Amniotic stem cell (primary cell): ENCODE results near the gene PLPP6.
A peak's percentile ranks its signal among the peaks of the same experiment; 100 is the strongest.

Experiments
- DNase-seq: peaks from one replicate; lab custom pipeline; 2025; lab: John Stamatoyannopoulos, UW

PLPP6 gene

DNA sequence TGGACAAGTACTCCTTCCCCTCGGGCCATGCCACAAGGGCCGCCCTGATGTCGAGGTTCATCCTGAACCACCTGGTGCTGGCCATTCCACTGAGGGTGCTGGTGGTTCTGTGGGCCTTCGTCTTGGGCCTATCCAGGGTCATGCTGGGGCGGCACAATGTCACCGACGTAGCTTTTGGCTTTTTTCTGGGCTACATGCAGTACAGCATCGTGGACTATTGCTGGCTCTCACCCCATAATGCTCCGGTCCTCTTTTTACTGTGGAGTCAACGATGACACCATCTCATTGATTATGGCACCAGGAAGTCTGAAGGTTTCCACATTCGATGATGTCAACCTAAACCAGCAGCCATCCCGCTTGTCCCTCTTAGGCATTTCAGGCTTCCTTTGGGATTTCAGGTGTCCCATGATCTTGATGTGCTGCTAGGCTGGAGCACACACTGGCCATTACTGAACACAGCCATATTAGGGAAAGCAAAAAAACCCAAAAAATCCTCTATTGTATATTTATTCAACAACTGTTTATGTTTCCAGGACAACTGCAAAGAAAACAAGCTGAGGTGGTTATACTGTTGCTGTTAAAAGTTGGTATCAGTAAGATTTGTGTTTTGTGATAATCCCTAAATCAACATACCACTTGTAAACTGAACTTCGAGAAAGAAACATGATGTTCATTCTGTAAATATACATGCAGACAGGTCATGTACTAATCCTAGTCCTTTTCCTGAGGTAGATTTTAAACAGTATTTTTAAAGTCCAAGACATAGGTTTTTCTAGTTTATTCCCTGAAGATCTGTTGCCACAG, 1.1 kb downstream of the PLPP6 start:
- no peak for DNase-seq

DNA sequence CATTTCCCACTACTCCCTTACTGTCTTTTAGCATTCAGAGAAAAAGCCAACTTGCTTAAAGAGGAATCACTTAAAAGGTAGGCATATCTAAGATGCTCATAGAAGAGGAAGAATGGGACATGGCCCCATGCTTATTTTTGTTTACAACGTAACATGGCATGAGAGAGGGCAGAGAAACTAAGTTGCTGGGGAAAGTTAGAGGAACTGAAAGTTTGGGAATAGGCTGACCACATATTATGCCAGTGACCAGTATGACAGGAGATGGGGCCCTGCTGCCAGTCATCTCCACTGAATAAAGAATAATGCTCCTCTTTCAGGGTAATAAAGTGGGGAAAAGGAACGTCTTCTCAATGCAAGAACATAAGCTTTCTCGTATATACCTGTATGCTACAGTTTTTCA, 1.9 kb downstream of the PLPP6 start:
- no peak for DNase-seq

DNA sequence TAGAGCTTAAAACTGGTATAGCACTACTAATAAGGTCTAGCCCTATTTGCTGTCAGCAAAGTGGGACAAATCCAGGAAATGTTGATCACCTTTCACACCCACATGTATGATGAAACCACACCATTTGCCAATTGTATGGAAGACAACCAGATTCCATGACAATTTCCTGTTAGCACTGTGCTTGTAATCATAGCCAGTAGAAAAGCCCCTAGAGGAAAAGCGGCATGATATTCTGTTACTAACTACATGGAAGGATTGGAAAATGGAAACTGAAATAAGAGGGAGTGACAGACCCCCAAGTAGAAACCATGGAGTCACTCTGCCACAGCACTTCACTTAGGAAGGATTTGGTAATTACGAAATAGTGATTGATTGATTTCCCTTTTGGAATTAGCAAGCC, 3.3 kb downstream of the PLPP6 start:
- DNase-seq, result no peak

DNA sequence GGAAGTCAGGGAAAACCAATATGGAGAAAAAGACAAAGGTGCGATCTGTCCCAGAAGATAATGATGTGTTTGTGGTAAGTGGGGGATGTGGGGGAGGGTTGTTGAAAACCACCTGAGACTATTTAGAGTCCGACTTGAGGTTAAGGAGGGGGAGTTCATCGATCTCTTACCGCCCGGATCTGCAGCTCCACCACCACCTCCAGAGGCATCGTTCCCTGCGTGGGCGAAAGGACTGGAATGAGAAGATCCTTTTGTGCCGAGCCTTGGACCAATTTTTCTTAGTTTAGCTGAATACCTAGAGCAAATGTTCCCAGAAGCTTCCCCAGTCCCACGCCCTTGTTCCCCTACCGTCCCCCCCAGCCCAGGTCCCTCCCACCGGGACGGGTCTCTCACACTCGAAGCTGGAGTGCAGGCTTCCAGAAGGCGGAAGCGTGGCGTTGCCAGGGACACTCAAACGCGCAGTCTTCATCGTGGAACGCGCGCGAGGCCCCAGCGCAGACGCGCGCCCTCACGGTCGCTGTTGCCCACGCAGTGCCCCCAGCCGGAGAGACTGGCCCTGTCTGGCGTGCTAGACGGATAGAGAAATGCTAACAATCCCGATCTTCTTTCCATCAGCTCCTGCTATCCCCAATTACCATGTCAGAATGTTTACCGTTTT, 4.1 kb downstream of the PLPP6 start, which contains the start of gene SPATA6L:
Gene SPATA6L (minus strand): TSS at position 439 of the 658 bp plus-strand sequence. CDS start 230 bp downstream, at position 209.
- no peak for DNase-seq

DNA sequence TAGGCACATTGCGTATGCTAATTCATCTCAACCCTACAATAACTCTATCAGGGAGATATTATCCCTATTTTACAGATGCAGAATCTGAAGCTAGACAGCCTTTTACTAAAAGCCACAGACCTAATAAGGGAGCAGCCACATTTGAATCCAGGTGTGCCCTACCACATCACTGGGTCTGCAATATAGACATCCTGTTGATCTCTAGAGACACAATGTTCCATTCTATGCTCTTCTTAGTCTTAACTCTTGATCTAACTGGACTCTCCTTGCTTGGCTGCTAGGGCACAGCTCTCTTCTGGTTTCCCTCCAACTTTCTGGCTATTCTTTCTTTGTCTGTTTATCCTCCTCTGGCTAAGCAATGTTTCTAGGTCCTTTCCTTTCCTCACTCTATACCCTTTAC, 5.6 kb downstream of the PLPP6 start:
- DNase-seq, result no peak

DNA sequence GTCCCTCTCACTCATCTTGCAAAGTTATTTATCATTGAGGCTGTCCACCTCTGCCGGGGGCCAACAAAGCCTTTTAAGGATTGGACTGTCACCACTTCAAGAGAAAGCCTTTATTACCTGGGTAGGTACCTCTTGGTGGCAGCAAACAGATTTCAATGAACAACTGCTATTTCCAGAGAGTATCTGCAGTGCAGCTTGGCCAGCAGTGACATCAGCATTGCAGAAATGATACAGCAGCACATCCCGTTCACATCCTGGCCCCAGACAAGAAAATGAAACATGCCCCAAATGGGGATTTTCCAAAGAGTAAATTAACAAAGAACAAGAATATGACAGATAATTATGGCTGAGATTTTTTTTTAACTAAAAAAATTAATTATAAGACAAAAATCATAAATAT, 6.5 kb downstream of the PLPP6 start:
- no peak for DNase-seq

DNA sequence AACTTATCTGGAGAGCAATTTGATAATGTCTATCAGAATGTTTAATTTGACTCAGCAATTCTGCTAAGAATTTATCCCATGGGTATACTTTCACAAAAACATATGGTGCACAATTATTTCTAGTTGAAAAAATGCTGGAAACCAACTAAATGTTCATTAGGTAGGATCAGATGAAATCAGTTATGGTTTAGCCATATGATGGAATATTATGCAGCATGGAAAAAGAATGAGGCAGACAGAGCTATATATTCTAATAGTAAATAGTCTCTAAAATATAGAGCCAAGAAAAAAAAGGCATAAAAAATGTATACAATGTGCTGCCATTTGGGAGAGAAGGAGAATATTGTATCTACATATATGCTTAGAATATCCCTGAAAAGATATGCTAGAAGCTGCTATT, 7.8 kb downstream of the PLPP6 start:
- DNase-seq, result no peak

DNA sequence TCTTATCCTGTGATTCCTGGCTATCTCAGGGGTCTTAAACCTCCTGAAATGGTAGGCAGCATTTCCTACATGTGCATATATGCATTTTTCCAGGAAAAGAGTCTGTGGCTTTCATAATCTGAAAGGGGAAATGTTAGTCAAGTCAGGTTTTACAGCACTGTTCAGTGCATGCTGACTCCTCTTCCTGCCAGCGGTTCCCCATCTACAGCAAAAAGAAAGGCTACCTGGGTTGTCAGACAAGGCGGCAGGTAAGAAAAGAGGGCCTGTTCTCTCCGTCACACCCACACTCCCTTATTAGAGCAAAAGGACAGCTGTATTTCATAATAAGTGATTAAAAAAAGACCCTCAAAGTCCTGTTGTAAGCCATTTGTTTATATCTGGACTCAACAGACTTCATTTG, 8.5 kb downstream of the PLPP6 start:
- DNase-seq, result no peak

DNA sequence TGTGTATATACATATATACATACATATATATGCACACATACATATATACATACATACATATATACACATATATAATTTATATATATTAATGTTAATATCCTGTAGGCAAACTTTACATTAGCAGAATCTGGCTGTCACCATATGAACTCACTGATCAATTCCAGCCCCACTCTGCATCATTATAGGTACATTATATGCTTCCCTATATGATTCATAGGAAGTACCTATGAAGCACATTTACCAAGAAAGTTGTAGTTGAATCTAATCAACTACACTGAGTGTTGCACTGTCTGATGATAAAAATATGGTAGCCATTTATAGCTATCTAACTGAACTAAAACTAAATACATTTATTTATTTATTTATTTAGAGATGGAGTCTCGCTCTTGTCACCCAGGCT, 9.6 kb downstream of the PLPP6 start:
- DNase-seq, result no peak

DNA sequence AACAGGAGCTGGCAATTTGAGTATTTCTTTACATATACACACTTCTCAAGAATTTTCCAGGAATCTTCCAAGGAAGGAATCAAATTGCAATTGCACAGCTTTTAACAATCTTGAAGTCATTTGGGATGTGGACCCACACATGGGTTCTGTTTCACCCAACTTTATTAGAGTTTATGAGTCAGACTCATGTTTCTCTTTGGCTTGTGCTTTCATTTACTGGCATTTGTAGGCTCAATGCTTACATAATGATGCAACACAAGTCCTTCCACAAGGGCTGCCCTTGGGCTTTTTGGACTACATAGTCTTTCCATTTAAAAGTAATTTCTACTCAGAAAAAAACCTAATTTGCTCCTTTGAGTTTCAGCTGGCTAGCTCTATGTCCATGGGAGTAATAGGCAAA, 12.7 kb downstream of the PLPP6 start:
- DNase-seq, result peak; percentile 70

DNA sequence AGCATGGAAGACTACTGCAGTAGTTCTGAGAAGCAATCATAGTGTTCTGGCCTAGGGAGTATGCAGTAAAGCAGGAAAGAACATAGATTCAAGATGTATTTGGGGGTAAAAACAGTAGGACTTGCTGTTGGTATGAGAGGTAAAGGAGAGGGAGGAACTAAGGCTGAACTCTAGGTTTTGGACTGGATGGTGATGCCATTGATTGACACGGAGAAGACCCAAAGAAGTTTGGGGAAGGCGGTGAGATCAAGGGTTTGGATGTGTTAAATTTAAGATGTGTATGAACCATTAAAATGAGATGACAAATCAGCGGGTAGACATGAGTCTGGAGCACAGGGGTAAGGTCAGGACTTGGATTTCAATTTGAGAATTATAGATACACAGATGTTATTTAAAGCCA, 15.3 kb downstream of the PLPP6 start:
- DNase-seq, result no peak

DNA sequence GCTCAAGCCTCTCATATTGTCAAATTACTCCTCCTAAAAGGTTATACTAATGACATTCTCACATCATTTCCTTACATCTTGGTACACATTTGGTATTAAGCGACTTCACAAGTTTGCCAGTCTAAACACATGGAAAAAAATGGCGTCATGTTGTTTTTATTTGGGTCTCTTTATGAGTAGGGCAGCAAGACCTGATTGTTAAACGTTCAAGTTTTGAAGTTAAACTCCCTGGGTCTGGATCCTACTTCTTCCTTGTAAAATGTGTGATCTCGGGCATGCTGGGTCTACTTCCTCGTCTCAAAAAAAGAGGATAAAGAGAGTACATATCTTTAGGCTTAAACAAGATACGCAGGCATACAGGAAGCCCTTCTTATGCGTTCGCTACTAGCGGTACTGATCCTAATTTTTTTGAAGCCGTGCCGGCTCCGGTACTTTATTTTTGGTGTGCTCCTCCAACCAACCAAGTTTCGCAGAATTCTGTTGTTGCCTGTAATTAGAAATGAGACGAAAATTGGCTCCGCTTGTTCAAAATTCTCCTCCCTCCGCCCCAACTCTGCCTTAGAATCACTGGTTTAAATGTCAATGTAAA, 16.7 kb downstream of the PLPP6 start:
- no peak for DNase-seq

DNA sequence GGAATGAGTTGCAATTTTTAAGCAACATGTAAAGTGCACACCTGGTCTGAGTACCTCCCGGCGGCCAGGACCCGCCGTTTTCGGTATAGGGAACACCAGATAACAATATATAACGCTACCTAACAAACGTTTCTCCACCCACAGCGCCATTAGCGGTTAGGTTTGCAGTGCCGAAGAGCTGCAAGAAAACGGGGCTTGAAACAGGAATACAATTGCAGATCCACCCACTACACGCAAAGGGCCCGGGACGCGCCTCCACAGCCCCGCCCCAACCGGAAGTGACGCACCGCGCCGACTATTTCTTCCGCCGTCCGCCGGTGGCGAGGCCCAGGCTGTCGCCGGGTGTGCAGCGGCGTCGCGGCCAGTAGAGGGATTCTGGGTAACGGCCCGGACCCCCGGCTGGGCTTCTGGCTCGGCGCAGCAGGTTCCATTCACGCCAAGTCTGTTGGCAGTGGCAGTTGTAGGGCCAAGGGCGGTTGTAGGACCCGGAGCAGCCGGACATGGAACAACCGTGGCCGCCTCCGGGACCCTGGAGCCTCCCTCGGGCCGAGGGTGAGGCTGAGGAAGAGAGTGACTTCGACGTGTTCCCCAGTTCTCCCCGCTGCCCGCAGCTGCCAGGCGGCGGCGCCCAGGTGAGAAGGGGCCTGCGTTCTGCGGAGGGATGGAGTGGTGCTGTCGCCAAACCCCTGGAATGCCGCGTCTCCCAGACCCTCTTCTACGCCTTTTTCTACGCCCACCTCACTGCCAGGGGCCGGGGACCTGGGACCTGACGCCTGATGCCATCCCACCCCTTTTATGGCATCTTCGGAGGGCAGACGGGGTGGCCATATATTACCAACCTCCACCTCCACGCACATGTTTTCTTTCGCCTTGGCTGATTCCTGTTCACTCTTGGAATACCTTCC, 17.4 kb downstream of the PLPP6 start, which contains the start of gene CDC37L1:
Gene CDC37L1 (plus strand): TSS at position 302 of the 905 bp plus-strand sequence. CDS start 199 bp downstream, at position 501.
- peak; percentile 93 for DNase-seq

DNA sequence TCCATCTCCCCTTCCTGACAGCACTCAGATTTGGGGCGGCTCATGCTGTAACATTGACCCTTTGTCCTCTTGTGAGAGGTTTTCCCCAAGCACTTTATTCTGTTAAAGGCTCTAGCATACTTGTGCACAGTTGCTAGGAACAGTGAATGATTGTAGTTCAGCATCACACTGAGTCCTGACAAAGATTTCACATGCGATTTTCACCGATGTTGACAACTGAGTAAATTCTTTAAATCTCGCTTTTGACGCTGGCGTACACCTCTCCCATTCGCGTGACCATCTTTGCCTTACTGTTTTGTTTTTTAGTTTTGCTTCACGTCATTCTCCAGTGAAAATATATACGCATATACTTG, 18.1 kb downstream of the PLPP6 start:
- DNase-seq, result no peak

DNA sequence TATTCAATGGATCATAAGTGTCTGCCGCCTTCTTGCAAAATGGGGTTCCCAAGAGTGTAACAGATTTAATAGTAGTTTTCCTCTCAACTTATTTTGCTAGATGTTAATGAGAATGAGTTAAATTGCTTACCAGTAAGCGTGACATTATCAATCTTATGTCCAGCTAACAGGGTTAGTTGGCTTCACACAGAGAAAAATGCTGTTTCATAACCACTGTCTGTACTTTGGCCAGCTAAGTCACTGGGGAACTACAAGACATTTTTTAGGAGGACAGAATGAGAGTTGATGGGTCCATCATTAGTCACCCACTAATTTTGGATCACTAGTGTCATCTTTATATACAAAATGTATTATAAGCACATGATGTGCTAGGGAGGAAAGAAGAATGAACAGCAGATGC, 18.7 kb downstream of the PLPP6 start:
- DNase-seq, result no peak

DNA sequence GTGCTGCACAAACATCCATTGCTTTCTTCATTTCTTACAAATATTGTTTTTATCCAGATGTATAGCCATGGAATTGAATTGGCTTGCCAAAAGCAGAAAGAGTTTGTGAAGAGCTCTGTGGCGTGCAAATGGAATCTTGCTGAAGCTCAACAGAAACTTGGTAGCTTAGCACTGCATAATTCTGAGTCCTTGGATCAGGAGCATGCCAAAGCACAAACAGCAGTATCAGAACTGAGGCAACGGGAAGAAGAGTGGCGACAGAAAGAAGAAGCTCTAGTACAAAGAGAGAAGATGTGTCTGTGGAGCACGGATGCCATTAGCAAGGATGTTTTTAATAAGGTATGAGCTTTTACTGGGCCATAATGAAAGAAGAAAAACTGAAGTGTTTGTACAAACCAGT, 22.7 kb downstream of the PLPP6 start:
- no peak for DNase-seq

DNA sequence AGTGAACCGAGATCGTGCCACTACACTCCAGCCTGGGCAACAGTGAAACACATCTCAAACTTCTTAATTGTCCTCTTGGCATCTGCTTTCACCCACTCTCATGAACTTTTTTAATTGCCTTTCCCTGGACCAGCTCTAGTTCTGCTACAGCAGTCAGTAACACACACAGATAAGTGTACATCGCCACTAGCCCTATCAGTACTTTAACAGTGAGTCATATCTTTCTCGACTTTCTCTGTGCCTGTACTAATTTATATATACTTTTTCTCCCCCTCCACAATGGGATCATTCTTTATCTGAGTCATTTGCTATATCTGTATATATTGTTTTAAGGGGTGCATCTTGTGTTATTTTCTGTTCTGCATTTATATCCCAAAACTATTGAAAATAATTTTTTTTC, 24.0 kb downstream of the PLPP6 start:
- no peak for DNase-seq

DNA sequence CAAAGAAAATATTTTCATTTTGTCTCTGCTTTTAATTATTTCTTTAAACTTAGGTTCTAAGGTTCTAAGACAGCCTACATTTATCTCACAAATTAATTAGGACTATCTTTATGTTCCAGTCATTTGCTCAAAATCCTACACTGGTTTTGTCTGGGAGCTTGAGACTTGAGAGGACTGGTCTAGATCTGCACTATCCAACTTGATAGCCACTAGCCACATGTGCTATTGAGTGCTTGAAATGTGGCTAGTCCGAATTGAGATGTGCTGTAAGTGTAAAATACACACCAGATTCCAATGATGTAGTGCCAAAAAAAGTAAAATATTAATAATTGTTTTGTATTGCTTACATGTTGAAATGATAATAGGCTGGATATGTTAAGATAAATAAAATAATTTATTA, 24.5 kb downstream of the PLPP6 start:
- DNase-seq, result no peak

DNA sequence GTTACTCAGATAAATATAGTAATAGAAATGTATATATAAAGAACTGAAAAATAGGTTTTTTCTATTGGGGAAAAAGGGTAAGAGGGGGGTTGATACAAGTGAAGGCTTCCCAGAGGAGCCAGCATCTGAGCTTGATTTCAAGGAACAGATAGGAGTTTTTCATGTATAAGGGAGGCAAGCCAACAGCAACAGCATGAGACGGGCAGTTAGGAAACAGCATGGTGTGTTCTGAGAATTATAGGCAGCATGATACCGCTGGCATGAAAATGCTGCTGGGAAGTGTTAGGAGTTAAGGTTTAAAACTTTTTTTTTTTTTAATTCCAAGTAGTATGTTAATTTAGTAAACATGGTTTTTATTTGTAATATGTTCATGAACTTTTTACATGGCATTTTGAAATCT, 26.9 kb downstream of the PLPP6 start:
- no peak for DNase-seq

DNA sequence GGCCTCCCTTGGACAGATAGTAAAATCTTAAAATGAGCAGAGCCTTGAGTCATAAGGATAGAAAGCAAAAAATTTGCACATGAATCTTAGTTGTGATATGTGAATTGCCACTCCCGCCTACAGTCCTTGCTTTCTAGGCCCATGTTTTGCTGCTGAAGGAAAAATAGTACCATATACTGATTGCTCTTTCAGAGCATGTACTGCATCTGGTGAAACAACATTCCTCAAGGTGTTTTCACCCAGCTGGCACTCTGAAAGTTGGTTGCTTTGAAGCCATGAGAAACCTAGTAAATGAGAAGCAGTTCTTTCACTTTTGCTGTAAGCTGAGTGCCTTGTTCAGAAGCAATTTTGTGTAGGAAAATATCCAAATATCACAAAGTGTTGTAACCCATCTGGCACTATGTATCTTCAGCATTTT, 27.6 kb downstream of the PLPP6 start:
- no peak for DNase-seq

DNA sequence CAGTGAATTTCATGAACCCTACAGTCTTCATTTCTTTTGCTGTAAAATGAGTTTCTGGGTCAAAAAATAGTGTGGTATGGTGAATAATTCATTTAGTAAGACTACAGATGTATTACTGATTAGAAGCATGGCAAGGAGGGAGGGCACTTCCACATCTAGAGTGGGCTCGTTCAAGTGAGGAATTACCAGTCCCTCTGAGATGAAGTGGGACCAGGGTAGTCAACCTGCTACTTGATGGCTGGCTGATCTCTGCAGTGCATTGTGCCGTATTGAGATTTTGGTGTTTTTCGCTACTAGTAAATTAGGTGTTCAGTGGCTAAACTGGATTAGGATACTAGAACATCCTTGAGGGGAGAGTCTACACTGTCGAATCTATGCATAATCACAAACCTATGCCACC, 28.1 kb downstream of the PLPP6 start:
- DNase-seq, result no peak

DNA sequence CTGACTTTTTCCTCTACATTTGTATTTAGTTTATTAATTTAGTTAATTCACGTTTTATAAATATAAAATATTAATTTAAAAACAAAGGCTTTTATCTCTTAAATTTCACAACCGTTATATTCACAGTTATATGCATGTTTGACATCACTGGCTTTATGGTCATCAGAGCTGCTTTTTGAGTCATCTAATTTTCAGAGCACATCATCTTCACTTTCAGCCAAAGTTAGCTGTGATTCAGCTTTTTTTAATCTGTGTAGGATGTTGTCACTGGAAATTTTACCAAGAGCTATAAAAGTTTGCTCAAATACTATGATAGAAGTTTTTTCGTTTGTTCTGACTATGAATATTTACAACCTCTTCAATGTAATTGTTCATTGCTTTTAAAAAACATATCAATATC, 29.7 kb downstream of the PLPP6 start:
- DNase-seq, result no peak
